Sigmoid colon (tissue), 4 donors: ENCODE measurements around the gene RNF224.

Source experiments
- CTCF ChIP-seq, 4 experiments: fragments of 450-650 bp in 3 of 4; fragments of 200-600 bp in 1 of 4; IDR thresholded peaks; one replicate each; pipeline ENCODE4 v1.5.1; 2016 to 2019; ENCODE audit warnings: antibody characterized with exemption in 4 of 4, mild to moderate bottlenecking in 3 of 4, moderate library complexity in 2 of 4
- EP300 ChIP-seq, 4 donors: sonication (generic); formaldehyde crosslinking; IDR thresholded peaks; one replicate each; pipeline ENCODE4 v1.6.1; 2017; ENCODE audit warnings: antibody characterized with exemption in 4 of 4
- POLR2A ChIP-seq, 2 donors: fragments of 450-650 bp; IDR thresholded peaks; one replicate each; pipeline ENCODE4 v1.6.1; 2016; ENCODE audit warnings: antibody characterized with exemption in 2 of 2, mild to moderate bottlenecking in 2 of 2, moderate library complexity in 2 of 2

DNA sequence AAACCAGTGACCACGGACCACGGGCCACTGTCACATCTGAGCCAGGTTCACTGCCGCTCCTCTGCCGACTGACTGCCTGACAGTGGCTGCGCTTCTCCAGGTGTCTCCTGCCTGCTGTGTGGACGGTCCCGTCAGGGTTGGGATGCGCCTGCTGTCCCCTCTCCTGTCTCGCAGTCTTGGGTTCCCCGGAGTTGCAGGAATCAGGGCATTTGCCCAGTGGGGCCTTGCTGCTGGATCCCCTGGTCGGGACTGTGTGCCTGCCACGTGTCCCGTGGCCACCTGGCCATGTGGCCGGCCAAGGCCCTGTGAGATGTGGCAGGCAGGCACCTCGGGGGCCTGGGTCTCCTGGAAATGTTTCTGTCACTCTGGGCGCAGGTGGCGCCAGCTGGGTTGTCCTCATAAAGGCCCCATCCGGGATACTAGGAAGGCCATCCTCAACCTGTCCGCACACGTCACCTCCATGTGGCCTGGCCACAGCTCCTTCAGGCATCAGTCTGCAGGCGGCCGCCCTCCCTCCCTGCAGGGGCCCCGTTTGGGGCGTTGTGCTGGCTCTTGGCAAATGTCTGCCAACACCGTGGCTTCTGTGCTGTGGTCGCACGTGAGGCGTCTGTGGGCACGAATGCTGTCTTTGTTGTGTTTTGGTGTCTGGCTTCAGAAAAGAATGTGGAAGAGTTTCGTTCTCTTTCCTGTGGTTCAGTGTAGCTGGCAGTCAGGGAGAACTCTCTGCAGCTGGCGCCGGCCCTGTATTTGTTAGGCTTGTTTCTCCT, 43.8 kb downstream of the RNF224 start:
- TF ChIP-seq CTCF (IDR thresholded peaks at IDR 0.05) (no peak), POLR2A (IDR thresholded peaks at IDR 0.05) (no peak), EP300 (IDR thresholded peaks at IDR 0.05) (no peak)
